ENCODE measurements around the gene IGFBP6. TPM values are rescaled to one million over a fixed set of nuclear protein-coding genes. Genes with fewer than 3 reads are reported as not detected.

Gene IGFBP6
- total RNA-seq, 2 experiments from 2014 or later = 0.37 TPM; not detected in 1

DNA sequence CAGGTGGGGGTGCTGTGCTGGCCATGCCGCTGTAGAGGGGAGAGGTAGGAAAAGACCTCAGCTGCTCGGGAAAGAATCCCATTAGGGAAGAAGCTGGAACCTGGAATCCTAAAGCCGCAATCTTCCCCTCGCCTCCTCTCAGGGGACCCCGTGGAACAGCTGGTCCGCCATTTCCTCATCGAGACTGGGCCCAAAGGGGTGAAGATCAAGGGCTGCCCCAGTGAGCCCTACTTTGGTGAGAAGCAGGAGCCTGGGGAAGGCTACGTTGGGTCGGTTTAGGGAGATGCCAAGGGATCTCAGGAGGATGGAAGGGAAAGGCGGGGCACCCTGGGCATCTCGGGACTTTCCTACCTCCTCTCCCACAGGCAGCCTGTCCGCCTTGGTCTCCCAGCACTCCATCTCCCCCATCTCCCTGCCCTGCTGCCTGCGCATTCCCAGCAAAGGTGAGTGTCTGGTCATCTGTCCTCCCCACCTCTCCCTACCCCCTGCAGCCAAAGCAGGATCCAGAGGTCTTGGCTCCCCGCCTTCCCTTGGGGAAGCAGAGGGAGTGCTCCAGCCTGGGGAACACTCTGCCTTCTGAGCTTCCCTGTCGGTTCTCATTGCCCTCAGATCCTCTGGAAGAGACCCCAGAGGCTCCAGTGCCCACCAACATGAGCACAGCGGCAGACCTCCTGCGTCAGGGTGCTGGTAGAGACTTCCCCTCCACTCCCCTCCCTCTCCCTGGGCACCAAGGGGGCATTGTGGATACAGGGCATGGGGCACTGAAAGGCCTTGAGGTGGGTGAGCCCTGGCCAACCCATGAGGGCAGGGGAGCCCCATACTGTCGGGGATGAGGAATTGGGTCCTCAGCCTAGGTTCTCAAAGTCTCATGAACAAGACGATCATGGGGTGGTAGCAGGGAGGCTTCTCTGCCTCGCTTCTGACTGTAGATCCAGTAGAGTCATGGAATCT lies 35.2 kb upstream of the IGFBP6 start:
- Mint-ChIP-seq H3K27ac (no peak overlapping the region), H3K4me3 (no peak overlapping the region), H3K27me3 (no peaks in the 10 kb centered on the region), H3K4me1 (peaks cover 5% of the 10 kb centered on the region), H3K36me3 (ENCODE audit: low read depth) (peaks cover 14% of the 10 kb centered on the region), H3K9me3 (no peaks in the 10 kb centered on the region)
- ChIA-PET POLR2A (interaction anchor here (0.6 kb wide), 1 partner anchor 457 kb away, joined by 3 read pairs; no protein-coding TSS in a partner anchor), CTCF (interaction anchor here (1.3 to 6.5 kb wide), 2 partner anchors 9 to 37 kb away, joined by 3 to 99 read pairs; partner anchors contain the start of genes IGFBP6 and SOAT2)
- no peak for DNase-seq

- Mint-ChIP-seq H3K27me3 (no peaks in the 10 kb centered on the region), H3K4me1 (peaks cover 5% of the 10 kb centered on the region), H3K27ac (no peak overlapping the region), H3K36me3 (ENCODE audit: low read depth) (peaks cover 14% of the 10 kb centered on the region), H3K9me3 (no peaks in the 10 kb centered on the region), H3K4me3 (no peak overlapping the region)
- CTCF ChIA-PET = interaction anchor here (6.5 kb wide), 1 partner anchor 37 kb away, joined by 99 read pairs; the partner anchor contains the start of genes IGFBP6 and SOAT2
- DNase-seq = no peak
- POLR2A ChIA-PET = no interaction called here
Measured at GRCh38 chr12:53062977-53063707, 34.3 kb upstream of the IGFBP6 start.

DNA sequence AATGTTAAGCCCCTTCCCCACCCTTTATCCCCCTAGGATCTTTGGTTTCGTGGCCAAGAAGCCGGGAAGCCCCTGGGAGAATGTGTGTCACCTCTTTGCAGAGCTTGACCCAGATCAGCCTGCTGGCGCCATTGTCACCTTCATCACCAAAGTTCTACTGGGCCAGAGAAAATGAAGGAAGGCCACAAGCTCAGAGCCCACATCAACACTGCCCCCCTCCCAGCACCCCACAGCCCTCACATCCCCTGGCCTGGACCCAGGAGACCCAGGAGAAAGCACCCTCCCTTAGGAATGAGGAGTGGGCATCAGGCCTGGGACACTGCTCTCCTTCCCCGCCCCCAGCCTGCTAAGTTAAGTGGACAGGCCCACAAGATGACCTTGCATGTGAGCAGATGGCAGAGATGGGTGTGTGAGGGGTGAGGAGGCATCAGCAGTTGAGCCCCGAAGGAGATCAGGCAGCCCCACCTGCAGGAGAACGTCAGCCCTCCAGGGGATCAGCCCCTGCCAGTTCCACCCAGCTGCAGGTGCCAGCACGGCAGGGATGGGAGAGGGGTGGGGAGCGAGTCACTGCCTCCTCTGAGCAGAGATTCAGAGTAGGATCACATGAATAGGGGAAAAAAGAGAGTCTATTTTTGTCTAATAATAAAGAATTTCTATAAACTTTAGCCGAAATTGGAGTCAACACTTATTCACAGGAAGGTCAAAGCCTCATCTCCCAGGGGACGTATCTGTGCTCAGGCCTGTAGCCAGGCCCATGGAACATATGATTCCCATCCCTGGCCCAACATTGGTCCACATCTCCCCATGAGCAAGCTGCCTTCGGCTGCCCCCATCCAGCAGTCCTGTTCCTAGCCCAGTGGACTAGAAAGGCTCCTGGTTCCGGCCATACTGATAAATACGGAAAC lies 33.5 kb upstream of the IGFBP6 start:
- peaks cover 14% of the 10 kb centered on the region for H3K36me3 Mint-ChIP-seq (ENCODE audit: low read depth)
- H3K4me1 Mint-ChIP-seq = peaks cover 5% of the 10 kb centered on the region
- no peaks in the 10 kb centered on the region for H3K9me3 Mint-ChIP-seq
- ChIA-PET CTCF (interaction anchor here (3.0 to 6.5 kb wide), 2 partner anchors 11 to 36 kb away, joined by 31 to 99 read pairs; partner anchors contain the start of genes IGFBP6 and SOAT2), POLR2A (no interaction called here)
- no peak overlapping the region for H3K27ac Mint-ChIP-seq
- no peak for DNase-seq
- no peak overlapping the region for H3K4me3 Mint-ChIP-seq
- no peaks in the 10 kb centered on the region for H3K27me3 Mint-ChIP-seq

DNA sequence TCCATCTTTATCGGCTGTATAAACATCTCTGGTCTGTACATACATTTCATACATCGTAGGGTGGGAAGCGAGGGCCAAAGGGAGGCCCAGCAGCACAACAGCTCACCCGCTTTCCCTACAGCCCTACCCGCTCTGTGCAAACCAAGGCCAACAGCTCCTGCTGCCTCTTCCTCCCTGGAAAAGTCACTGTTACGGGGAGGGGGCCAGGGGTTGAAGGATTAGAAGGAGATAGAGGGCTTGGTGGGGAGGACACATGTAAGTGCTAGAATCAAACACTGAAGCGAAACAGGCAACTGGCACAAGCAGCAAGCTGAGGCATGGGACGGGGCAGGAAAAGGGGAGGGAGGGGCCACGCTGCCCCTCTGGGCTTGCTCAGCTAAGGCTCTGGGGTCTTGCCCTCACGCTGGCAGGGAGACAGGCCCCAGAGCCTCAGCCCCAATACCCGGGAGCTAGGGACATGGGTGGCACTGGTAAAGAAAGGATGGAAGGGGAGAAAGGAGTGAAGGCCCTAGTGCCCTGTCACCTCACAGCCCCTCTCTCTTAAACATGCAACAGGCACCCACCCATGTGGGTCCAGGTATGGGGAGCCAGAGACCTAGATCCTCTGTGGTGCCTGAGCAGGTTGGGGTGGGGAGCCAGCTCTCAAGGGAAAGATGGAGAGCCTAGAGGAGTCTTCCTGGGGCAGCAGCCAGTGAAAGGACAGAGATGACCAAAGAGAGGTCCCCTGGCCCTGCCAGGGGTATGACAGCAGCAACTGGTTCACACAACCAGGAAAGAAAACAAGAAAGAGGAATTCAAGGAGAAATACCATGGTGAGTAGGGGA lies 32.6 kb upstream of the IGFBP6 start:
- H3K27ac Mint-ChIP-seq = peak overlapping the region; percentile 3
- no peak for DNase-seq
- peaks cover 14% of the 10 kb centered on the region for H3K36me3 Mint-ChIP-seq (ENCODE audit: low read depth)
- peaks cover 5% of the 10 kb centered on the region for H3K4me1 Mint-ChIP-seq
- no peaks in the 10 kb centered on the region for H3K27me3 Mint-ChIP-seq
- no peak overlapping the region for H3K4me3 Mint-ChIP-seq
- ChIA-PET POLR2A (no interaction called here), CTCF (interaction anchor here (1.0 to 6.5 kb wide), 10 partner anchors 10 to 233 kb away, joined by 3 to 99 read pairs (median 18); partner anchors contain the start of genes IGFBP6, SOAT2 and SPRYD3)
- H3K9me3 Mint-ChIP-seq = no peaks in the 10 kb centered on the region

DNA sequence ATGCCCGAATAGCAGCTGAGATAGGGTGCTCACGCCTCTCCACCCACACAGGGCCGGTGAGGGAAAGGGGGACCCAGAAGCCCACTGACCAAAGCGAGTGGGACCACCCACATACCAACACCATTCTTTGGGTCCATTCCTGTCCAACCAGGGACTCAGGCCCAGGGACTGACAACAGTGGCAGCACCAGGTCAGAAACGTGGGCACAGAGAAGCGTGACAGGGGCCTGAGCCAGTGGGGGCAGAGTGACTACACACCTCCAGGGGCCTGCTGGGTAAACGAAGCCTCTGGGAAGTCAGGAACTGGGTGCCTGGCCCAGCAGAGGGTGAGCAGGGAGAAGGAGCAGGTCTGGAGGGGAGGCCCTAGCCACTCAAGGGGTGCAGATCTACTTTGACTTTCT lies 32.0 kb upstream of the IGFBP6 start:
- DNase-seq = no peak
- Mint-ChIP-seq H3K9me3 (no peaks in the 10 kb centered on the region), H3K4me3 (no peak overlapping the region), H3K36me3 (ENCODE audit: low read depth) (peaks cover 14% of the 10 kb centered on the region), H3K4me1 (peaks cover 5% of the 10 kb centered on the region), H3K27ac (no peak overlapping the region), H3K27me3 (no peaks in the 10 kb centered on the region)
- POLR2A ChIA-PET = interaction anchor here (1.1 kb wide), 1 partner anchor 9 kb away, joined by 14 read pairs; no protein-coding TSS in a partner anchor
- CTCF ChIA-PET = interaction anchor here (0.6 to 6.5 kb wide), 18 partner anchors 8 to 443 kb away, joined by 3 to 99 read pairs (median 6); partner anchors contain the start of genes IGFBP6, SOAT2 and SPRYD3

- no peak overlapping the region for H3K4me3 Mint-ChIP-seq
- no peaks in the 10 kb centered on the region for H3K27me3 Mint-ChIP-seq
- peaks cover 14% of the 10 kb centered on the region for H3K36me3 Mint-ChIP-seq (ENCODE audit: low read depth)
- H3K4me1 Mint-ChIP-seq = peaks cover 5% of the 10 kb centered on the region
- peak; percentile 71 for DNase-seq
- H3K9me3 Mint-ChIP-seq = no peaks in the 10 kb centered on the region
- ChIA-PET CTCF (interaction anchor here (0.6 to 6.5 kb wide), 22 partner anchors 9 to 442 kb away, joined by 3 to 99 read pairs (median 6); partner anchors contain the start of genes AAAS, IGFBP6, SOAT2 and SPRYD3), POLR2A (interaction anchor here (1.1 kb wide), 1 partner anchor 10 kb away, joined by 14 read pairs; no protein-coding TSS in a partner anchor)
- no peak overlapping the region for H3K27ac Mint-ChIP-seq
Measured at GRCh38 chr12:53065975-53066931, 31.2 kb upstream of the IGFBP6 start.

GRCh38 chr12:53067074-53067992 lies 30.1 kb upstream of the IGFBP6 start:
- Mint-ChIP-seq H3K4me1 (peaks cover 7% of the 10 kb centered on the region), H3K4me3 (no peak overlapping the region), H3K36me3 (ENCODE audit: low read depth) (peaks cover 19% of the 10 kb centered on the region), H3K27me3 (no peaks in the 10 kb centered on the region), H3K9me3 (no peaks in the 10 kb centered on the region), H3K27ac (peak overlapping the region; percentile 33)
- CTCF ChIA-PET = interaction anchor here (0.6 to 6.5 kb wide), 14 partner anchors 8 to 278 kb away, joined by 3 to 99 read pairs (median 6); partner anchors contain the start of genes AAAS, IGFBP6, SOAT2 and SPRYD3
- no peak for DNase-seq
- POLR2A ChIA-PET = interaction anchor here (0.8 kb wide), 1 partner anchor 12 kb away, joined by 3 read pairs; the partner anchor contains the start of gene SPRYD3

DNA sequence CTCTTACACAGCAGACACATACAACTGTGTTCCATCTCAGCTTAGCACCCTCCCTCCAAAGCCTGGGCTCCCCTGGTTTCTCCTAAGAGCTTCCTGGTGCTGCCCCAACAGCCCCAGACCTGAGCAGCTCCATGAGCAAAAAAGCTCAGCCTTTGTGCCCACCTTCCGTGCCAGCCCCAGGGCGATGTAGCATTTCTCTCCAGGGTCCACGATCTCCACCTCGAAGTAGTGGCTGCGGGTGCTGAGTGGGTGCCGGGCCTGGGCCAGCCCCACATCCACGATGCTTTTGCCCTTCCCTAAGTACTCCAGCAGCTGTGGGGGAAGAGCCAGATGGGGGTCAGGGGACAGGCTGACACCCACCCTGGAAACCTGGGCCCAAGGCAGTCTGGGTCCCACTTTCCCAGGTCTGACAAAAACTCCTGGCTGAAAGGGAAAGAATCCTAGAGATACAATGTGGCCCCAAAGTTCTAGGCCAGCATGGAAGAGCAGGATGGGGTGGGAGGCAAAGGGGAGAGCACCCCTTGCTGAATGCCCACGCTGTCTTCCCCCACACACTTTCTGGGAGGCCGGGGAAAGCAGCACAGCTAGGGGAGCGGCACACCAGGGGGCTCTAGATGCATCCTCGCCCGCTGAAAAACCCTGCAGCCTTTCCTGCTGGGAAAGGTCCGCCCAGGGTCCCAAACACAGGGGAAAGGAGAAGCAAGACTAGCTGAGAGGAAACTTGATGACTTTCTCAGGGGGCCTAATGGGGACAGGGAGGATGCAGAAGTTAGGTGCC lies 29.3 kb upstream of the IGFBP6 start:
- no peak for DNase-seq
- H3K27me3 Mint-ChIP-seq = no peaks in the 10 kb centered on the region
- H3K9me3 Mint-ChIP-seq = no peaks in the 10 kb centered on the region
- ChIA-PET CTCF (interaction anchor here (0.6 to 5.1 kb wide), 6 partner anchors 10 to 31 kb away, joined by 3 to 39 read pairs (median 4); partner anchors contain the start of gene SPRYD3), POLR2A (interaction anchor here (0.8 kb wide), 1 partner anchor 11 kb away, joined by 3 read pairs; the partner anchor contains the start of gene SPRYD3)
- H3K36me3 Mint-ChIP-seq (ENCODE audit: low read depth) = peaks cover 24% of the 10 kb centered on the region
- H3K27ac Mint-ChIP-seq = no peak overlapping the region
- H3K4me1 Mint-ChIP-seq = peaks cover 10% of the 10 kb centered on the region
- H3K4me3 Mint-ChIP-seq = no peak overlapping the region

Measured in activated CD4-positive, alpha-beta T cell treated with anti-CD3 and anti-CD28 coated beads, Interleukin-2, amount 10 ng/mL, durations not matched to agents 7 days and 5 days (primary cell).